Measurements from ENCODE around the gene CACNA1S.

The CACNA1S gene

GRCh38 chr1:201011616-201012015, 100.6 kb downstream of the CACNA1S start:
- DNase-seq (ENCODE audit: low read depth): no peak

GRCh38 chr1:201009962-201010645, 102.1 kb downstream of the CACNA1S start:
- no peak for DNase-seq (ENCODE audit: low read depth)

GRCh38 chr1:201008666-201009360, 103.4 kb downstream of the CACNA1S start:
- no peak for DNase-seq (ENCODE audit: low read depth)

GRCh38 chr1:201007481-201007880, 104.7 kb downstream of the CACNA1S start:
- DNase-seq (ENCODE audit: low read depth): no peak

- DNase-seq (ENCODE audit: low read depth): no peak
Measured at GRCh38 chr1:201006450-201006849, 105.8 kb downstream of the CACNA1S start.

GRCh38 chr1:201004732-201005131, 107.5 kb downstream of the CACNA1S start:
- no peak for DNase-seq (ENCODE audit: low read depth)

GRCh38 chr1:201004154-201004553, 108.1 kb downstream of the CACNA1S start:
- DNase-seq (ENCODE audit: low read depth): no peak

- no peak for DNase-seq (ENCODE audit: low read depth)
Measured at GRCh38 chr1:201002510-201002909, 109.7 kb downstream of the CACNA1S start.

GRCh38 chr1:201001962-201002361, 110.3 kb downstream of the CACNA1S start:
- no peak for DNase-seq (ENCODE audit: low read depth)

- no peak for DNase-seq (ENCODE audit: low read depth)
Measured at GRCh38 chr1:201000391-201000790, 111.8 kb downstream of the CACNA1S start.

- no peak for DNase-seq (ENCODE audit: low read depth)
Measured at GRCh38 chr1:200999667-201000066, 112.6 kb downstream of the CACNA1S start.

GRCh38 chr1:200998323-200998722, 113.9 kb downstream of the CACNA1S start:
- no peak for DNase-seq (ENCODE audit: low read depth)

GRCh38 chr1:200992382-200993048, 119.7 kb downstream of the CACNA1S start:
- DNase-seq (ENCODE audit: low read depth): no peak

- no peak for DNase-seq (ENCODE audit: low read depth)
Measured at GRCh38 chr1:200991097-200991614, 121.1 kb downstream of the CACNA1S start.

- no peak for DNase-seq (ENCODE audit: low read depth)
Measured at GRCh38 chr1:200990114-200990513, 122.1 kb downstream of the CACNA1S start.

Measured in activated T-helper 9 cell treated with anti-CD3 and anti-CD28 coated beads, Interleukin-2, amount 50 U/mL, for 16 hours (primary cell).